ENCODE data around the gene ALS2CL.

- TF ChIP-seq CTCF (IDR thresholded peaks at IDR 0.05) (no peak), POLR2A (IDR thresholded peaks at IDR 0.05) (no peak), EP300 (IDR thresholded peaks at IDR 0.05) (no peak)
Measured at GRCh38 chr3:46668591-46668990, 24.9 kb downstream of the ALS2CL start.

Data from ovary (tissue), 3 donors.